ENCODE results near the gene ABTB2. TPM values are rescaled to one million over a fixed set of nuclear protein-coding genes. Genes with fewer than 3 reads are reported as not detected.
A peak's percentile ranks its signal among the peaks of the same experiment; 100 is the strongest.

The ABTB2 gene
- total and polyA plus RNA-seq, 10 of the 15 experiments (the other 5 are each of a cell fraction or from before 2014, with no cell fraction given) = 0.13 to 2.1 (median 0.72) TPM

- TF ChIP-seq POLR2AphosphoS2 (IDR thresholded peaks at IDR 0.05; ENCODE audit: low read depth, low read length) (peak; percentile 99), IKZF1 (conservative IDR thresholded peaks at IDR 0.05) (peak; percentile 92), RBBP5 (conservative IDR thresholded peaks at IDR 0.05) (no peak), ETV6 (conservative IDR thresholded peaks at IDR 0.05 in 1 of 2, IDR thresholded peaks at IDR 0.05 in 1 of 2; ENCODE audit: borderline replicate concordance in 1 of 2, low read depth in 1 of 2) (no peak), KLF5 (IDR thresholded peaks at IDR 0.05; ENCODE audit: partially characterized antibody) (peak; percentile 44), ASH2L (IDR thresholded peaks at IDR 0.05; ENCODE audit: borderline replicate concordance, low read depth) (no peak), MEF2B (IDR thresholded peaks at IDR 0.05; ENCODE audit: partially characterized antibody, poor library complexity, severe bottlenecking) (peak; percentile 14), NFXL1 (IDR thresholded peaks at IDR 0.05; ENCODE audit: borderline replicate concordance) (no peak), IRF4 (IDR thresholded peaks at IDR 0.05; ENCODE audit: low read depth, low read length) (peak; percentile 72), BHLHE40 (IDR thresholded peaks at IDR 0.05; ENCODE audit: borderline replicate concordance in 1 of 2, low read depth in 2 of 2, low read length in 1 of 2) (peak; percentile 99 to 100), ZNF217 (IDR thresholded peaks at IDR 0.05) (no peak), ZNF384 (IDR thresholded peaks at IDR 0.05; ENCODE audit: borderline replicate concordance, low read depth, low read length) (no peak), BRCA1 (IDR thresholded peaks at IDR 0.05; ENCODE audit: low read depth, low read length) (no peak; the same call in 1 of the 2 replicates), SUPT20H (IDR thresholded peaks at IDR 0.05; ENCODE audit: borderline replicate concordance, control insufficient read depth, low read depth, low read length) (no peak), SIX5 (IDR thresholded peaks at IDR 0.05; ENCODE audit: low read depth, low read length, severe bottlenecking) (peak; percentile 67), BCL11A (IDR thresholded peaks at IDR 0.05; ENCODE audit: low read depth, low read length) (no peak; the same call in 1 of the 2 replicates), BACH1 (IDR thresholded peaks at IDR 0.05; ENCODE audit: borderline replicate concordance) (peak; percentile 53), RCOR1 (conservative IDR thresholded peaks at IDR 0.05; ENCODE audit: low read depth, low read length) (no peak), CBFB (IDR thresholded peaks at IDR 0.05; ENCODE audit: low read depth) (peak; percentile 98), RFX5 (IDR thresholded peaks at IDR 0.05; ENCODE audit: low read depth, low read length) (no peak), TBL1XR1 (IDR thresholded peaks at IDR 0.05; ENCODE audit: low read depth, low read length) (peak; percentile 40; the same call in 1 of the 2 replicates), FOXM1 (IDR thresholded peaks at IDR 0.05; ENCODE audit: low read depth, low read length) (peak; percentile 56)
- TF ChIP-seq, protein P1, sequence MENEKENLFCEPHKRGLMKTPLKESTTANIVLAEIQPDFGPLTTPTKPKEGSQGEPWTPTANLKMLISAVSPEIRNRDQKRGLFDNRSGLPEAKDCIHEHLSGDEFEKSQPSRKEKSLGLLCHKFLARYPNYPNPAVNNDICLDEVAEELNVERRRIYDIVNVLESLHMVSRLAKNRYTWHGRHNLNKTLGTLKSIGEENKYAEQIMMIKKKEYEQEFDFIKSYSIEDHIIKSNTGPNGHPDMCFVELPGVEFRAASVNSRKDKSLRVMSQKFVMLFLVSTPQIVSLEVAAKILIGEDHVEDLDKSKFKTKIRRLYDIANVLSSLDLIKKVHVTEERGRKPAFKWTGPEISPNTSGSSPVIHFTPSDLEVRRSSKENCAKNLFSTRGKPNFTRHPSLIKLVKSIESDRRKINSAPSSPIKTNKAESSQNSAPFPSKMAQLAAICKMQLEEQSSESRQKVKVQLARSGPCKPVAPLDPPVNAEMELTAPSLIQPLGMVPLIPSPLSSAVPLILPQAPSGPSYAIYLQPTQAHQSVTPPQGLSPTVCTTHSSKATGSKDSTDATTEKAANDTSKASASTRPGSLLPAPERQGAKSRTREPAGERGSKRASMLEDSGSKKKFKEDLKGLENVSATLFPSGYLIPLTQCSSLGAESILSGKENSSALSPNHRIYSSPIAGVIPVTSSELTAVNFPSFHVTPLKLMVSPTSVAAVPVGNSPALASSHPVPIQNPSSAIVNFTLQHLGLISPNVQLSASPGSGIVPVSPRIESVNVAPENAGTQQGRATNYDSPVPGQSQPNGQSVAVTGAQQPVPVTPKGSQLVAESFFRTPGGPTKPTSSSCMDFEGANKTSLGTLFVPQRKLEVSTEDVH (IDR thresholded peaks at IDR 0.05; ENCODE audit: low read depth, partially characterized antibody) = peak; percentile 19
- TF ChIP-seq, protein P2, sequence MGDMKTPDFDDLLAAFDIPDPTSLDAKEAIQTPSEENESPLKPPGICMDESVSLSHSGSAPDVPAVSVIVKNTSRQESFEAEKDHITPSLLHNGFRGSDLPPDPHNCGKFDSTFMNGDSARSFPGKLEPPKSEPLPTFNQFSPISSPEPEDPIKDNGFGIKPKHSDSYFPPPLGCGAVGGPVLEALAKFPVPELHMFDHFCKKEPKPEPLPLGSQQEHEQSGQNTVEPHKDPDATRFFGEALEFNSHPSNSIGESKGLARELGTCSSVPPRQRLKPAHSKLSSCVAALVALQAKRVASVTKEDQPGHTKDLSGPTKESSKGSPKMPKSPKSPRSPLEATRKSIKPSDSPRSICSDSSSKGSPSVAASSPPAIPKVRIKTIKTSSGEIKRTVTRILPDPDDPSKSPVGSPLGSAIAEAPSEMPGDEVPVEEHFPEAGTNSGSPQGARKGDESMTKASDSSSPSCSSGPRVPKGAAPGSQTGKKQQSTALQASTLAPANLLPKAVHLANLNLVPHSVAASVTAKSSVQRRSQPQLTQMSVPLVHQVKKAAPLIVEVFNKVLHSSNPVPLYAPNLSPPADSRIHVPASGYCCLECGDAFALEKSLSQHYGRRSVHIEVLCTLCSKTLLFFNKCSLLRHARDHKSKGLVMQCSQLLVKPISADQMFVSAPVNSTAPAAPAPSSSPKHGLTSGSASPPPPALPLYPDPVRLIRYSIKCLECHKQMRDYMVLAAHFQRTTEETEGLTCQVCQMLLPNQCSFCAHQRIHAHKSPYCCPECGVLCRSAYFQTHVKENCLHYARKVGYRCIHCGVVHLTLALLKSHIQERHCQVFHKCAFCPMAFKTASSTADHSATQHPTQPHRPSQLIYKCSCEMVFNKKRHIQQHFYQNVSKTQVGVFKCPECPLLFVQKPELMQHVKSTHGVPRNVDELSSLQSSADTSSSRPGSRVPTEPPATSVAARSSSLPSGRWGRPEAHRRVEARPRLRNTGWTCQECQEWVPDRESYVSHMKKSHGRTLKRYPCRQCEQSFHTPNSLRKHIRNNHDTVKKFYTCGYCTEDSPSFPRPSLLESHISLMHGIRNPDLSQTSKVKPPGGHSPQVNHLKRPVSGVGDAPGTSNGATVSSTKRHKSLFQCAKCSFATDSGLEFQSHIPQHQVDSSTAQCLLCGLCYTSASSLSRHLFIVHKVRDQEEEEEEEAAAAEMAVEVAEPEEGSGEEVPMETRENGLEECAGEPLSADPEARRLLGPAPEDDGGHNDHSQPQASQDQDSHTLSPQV (IDR thresholded peaks at IDR 0.05) = no peak
Observed at GRCh38 chr11:34105079-34105956, 252.5 kb downstream of the ABTB2 start, which contains the start of gene NAT10 (continued).
